Measurements from ENCODE around the gene TAS2R40.
A peak's percentile ranks its signal among the peaks of the same experiment; 100 is the strongest.

TAS2R40 gene

DNA sequence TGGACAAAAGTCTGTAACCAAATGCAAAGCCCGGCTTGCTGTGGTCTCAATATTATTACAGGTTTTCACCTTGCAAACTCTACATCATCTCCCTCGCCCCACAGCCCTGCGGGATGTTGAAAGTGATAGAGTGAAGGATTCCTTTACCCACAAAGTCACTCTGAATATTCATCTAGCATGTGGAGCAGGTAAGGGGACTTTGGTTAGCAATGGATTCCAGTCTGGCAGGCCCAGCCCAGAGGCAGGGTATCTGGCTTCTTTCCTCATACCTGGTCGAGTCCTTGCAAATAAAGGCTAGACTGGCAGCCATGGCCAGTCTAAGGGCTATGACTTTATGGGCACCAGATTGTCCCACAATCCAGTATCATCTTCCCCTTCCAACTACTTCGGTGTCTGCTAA, 3.2 kb downstream of the TAS2R40 start:
- no peak for DNase-seq

DNA sequence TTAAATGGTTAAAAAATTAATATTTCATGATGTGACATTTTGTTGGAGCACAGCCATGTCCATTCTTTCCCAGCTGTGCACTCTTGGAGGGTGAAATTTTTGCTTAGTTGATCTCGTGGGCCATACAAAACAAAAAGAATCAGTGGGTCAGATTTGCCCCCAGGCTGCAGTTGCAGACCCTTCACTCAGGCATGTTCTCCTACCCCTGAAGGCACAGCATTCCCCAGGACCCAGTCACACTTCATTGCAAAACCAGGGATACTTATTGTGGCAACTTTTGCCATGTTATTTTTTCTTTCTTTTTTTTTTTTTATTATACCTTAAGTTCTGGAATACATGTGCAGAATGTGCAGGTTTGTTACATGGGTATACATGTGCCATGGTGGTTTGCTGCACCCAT, 6.0 kb downstream of the TAS2R40 start:
- no peak for DNase-seq

DNA sequence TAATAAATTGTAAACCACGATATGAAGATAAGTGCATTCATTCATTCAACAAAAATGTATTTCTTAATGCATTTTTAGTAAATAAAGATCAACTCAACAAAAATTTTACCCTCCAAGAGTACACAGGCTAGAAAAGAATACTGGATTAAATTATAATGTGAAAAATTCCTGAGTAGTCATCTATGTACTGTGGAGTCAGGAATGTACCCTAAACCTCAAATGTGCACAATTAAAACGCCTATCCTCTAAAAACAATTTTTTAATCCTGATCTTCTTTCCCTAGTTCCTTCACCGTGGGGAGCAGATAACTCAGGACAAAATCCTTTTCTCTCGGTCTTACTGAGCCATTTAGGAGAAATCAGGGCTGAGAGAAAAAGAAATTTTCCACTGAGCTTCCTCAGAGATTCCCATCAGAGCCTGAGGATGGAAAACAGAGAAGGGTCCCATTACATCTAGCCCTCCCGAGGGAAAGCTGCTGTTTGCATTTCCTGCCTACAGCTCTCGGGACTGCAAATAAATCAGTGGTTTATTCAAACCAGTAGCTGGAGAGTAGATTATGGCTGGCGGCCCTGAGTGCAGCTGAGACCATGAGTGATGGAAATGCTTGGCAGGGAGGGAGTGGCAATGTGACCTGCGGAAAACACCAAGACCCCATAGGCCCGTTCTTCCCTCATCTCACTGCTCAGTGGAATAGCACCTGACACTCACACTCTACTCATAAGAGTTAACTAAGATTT, 7.4 kb downstream of the TAS2R40 start:
- DNase-seq: no peak

DNA sequence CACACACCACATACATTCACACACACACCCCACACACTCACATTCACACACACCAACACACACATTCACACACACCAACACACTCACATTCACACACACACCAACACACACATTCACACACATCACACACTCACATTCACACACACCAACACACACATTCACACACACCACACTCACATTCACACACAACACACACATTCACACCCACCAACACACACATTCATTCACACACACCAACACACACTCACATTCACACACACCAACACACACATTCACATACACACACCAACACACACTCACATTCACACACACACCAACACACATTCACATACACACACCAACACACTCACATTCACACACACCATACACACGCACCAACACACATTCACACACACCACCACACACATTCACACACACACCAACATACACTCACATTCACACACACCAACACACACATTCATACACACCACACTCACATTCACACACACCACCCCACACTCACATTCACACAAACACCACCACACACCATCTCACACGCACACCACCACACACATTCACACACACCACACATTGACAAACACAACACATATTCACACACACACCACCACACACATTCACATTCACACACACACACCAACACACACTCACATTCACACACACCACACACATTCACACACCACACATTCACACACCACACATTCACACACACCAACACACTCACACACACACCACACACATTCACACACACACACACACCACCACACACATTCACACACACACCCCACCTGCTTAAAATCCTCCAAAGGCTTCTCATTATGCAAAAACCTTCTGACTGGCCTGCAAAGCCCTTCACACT, 9.0 kb downstream of the TAS2R40 start:
- DNase-seq: no peak

DNA sequence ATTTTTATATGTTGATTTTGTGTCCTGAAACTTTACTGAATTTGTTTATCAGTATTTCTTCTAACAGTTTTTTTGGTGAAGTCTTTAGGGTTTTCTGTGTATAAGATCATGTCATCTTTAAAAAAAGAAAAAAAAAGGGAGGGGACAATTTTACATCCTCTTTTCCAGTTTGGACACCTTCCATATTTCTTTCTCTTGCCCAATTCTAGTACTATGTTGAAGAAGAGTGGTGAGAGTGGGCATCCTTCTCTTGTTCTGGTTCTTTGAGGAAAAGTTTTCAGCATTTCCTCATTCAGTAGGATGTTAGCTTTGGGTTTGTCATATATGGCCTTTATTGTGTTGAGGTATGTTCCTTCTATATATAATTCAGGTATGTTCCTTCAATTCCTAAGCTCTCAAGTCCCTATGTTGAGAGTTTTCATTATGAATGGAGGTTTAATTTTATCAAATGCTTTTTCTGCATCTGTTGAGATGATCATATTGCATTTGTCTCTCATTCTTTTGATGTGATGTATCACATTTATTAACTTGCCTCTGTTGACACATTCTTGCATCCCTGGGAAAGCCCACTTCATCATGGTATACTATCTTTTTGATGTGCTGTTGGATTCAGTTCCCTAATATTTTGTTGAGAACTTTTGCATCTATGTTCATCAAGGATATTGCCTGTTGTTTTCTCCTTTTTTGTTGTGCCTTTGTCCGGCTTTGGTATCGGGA, 12.1 kb downstream of the TAS2R40 start:
- no peak for DNase-seq

DNA sequence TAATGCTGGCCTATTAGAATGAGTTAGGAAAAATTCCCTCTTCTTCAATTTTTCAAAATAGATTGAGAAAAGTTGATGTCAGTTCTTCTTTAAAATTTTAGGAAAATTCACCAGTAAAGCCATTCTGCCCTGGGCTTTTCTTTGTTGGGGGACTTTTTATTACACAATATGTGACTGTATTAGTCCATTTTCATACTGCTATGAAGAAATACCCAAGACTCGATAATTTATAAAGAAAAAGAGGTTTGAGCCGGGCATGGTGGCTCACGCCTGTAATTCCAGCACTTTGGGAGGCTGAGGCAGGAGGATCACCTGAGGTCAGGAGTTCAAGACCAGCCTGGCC, 12.7 kb downstream of the TAS2R40 start:
- no peak for DNase-seq

DNA sequence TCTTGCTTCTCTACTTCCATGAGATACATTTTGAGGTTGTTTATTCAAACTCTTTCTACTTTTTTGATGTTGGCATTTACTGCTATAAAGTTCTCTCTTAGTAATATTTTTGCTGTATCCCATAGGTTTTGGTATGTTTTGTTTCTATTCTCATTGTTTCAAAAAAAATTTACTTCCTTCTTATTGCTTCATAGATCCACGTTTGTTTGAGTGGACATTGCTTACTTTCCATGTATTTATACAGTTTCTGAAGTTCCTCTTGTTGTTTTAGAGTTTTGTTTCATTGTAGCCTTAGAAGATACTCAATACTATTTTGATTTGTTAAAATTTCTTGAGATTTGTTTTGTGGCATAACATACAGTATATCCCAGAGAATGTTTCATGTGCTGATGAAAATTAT, 13.7 kb downstream of the TAS2R40 start:
- DNase-seq: no peak

DNA sequence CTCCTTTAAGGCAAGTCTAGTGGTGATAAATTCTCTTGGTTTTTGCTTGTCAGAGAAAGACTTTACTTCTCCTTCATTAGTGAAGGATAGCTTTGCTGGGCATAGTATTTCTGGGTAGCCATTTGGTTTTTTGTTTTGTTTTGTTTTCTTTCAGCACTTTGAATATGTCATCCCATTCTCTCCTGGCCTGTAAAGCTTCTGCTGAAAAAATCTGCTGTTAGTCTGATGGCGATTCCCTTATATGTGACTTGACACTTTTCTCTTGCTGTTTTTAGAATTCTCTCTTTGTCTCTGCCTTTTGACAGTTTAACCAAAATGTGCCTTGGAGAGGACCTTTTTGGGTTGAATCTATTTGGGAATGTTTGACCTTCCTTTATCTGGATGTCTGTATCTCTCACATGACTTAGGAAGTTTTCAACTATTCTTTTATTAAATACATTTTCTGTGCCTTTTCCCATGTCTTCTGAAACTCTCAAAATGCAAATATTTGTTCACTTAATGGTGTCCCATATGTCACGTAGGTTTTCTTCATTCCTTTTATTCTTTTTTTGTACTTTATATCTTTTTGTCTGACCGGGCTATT, 14.7 kb downstream of the TAS2R40 start:
- no peak for DNase-seq

DNA sequence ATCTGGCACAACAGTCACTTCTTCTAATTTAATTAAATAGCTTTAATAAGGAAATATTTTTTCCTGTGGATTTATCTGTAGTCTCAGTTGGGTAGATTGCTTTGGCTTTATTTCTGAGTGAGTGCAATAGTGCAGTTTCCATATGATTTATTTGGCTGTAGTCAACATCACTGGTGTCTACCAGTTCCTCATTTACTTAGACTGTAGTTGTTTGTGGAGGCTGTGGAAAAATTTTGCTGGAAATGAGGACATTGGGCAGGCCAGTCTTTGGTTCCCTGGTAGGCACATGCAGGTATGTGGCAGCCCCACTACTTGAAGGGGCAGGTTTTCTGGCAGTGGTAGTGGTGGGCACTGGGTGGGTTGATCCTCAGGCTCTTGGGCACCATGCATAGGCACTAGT, 15.5 kb downstream of the TAS2R40 start:
- DNase-seq: no peak

DNA sequence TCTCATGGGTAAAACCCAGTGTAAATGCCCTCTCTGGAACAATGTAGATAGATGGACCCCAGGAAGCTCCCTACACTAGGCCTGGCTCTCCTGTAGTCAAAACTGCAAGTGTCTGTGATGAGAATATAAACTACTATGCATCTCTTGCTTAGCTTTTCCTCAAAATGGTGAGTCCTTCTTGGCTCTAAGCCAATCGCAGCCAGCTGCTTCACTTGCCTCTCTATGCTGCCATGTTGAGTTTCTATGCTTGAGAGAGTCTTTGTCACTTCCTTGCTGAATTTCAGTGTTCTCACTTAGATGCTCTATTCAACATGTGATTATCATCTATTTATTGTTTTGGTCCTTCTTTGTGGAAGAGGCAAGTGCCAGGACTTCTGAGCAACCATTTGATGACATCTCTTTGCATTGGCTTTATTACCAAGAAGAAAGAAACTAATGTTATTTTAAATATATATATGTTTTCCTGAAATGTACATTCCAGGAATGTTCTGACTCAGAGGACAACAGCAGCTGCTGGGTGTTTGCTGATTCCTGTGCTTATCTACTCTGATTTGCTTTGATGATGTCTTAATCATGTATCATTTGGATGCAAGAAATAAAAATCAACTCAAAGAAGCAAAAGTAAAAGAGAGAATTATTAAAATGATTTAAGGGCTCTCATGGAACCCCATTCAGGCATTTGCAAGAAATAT, 16.6 kb downstream of the TAS2R40 start:
- DNase-seq: no peak

DNA sequence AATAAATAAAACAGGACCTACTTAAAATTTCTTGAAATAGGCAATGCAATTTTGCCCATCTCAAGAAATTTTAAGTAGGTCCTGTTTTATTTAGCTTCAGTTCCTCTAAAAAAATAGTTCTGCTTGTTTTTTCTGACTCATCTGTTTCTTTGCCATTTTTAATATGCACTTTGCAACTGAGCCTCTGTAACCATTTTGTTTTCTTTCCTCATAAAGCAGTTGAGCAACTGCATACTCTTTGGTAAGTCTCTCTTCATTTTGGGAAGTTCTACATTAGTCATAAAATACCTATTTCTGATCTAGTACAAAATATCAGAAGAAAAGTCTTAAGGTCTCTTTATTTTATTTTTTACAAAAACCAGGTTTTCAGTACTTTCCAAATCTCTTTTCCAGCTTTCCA, 18.0 kb downstream of the TAS2R40 start:
- peak; percentile 52 for DNase-seq

DNA sequence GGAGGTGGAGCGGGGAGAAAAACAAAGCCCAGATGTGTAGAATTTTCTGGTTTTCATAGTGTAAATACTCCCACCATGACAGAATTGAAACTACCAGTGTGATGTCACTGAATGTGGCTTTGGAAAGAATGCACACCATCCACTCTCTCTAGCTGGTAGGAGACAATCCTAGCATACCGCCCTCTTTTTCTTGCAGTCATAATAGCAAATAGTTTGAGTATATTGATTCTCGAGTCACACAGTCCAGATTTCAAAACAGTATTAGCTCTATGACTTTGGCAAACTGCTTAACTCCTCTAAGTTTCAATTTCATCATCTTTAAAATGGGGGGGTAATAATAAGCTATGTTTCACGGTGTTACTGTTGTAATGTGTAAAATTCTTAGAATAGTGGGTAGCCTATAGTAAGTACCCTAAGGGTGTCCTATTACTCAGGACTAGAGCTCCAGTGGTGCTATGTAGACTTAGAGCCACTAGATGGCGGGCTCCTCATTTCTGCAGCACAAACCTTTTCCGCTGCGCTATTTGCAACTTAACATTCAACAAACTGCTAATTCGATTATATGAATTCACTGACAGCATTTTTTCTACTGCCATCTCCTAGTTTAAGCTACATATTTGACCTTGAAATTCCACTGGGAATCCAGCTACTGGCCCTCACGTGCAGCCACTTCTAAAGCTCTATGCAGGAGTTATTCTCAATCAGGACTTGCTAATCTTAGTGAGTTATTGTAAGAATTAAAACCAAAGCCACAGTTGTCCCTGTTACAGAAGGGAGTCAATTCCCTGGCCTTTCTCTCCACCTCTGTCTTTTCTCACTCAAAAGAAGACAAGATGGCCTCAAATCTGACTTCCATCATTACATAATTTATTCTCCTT, 18.7 kb downstream of the TAS2R40 start:
- DNase-seq: peak; percentile 81

DNA sequence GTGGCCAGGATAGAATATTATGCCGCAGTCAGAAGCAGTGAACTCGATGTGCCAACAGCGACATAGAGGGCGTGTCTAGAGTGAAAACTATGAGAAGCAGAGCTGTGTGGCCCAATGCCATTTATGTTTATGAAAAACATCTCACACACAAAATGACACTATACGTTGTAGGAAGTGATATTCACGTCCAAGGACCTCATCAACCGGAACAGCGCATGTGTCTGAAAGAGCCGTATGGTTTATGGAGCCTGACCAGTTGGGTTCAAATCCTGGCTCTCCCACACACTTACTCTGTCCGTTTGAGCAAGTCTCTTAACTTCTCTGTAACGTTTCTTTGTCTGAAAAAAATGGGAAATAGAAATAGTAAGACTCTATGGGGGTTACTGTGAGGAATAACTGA, 20.5 kb downstream of the TAS2R40 start:
- DNase-seq: no peak

DNA sequence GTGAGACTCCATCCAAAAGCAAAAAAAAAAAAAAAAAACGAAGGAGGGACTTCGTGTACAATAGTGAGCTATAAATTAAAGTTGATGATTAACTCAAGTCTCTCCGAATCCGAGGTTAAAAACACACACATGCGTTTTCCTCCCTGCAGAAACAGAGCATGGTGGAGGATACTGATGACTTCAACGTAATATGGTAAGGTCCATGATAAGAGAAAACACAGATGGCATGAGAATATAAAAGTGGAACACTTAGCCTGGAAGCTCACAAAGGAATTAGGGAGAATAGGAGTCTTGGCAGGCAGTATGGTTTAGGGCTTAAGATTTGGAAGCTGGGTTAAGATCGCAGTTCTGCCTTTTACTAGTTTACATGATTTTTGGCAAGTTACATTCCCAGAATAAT, 21.3 kb downstream of the TAS2R40 start:
- no peak for DNase-seq

DNA sequence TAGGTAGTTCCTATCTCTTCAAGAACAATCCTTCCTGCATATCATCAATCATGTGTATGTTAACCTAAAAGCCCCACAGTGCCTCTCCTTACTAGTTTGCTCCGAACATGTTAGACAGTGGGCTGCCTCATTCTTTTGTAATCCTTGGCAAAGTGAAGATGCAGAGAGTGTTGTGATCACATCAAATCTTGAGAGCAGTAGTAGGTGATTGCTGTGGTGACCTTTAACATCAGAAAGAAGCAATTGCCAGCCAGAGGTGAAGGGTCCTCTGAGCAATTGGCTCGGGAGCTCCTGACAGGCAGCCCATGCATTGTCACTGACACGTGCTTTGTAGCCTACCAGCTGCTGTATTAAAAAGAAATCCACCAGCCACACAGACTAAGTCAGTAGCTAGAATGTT, 21.8 kb downstream of the TAS2R40 start:
- DNase-seq: no peak

DNA sequence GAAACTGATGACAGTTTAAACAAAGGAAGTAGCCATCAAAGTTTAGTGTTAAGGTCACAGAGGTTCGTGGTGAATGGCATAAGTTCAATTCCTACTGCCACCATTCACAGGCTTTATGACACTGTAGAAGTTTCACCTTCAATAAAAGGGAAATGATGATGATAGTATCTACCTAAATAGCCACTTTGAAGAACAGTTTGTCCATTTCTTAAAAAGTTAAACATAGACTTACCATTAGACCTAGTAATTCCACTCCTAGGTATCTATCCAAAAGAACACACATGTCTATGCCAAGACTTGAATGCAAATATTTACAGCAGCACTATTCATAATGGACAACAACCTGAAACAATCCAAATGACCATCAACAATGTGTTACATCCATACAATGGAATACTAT, 22.5 kb downstream of the TAS2R40 start:
- DNase-seq: no peak

DNA sequence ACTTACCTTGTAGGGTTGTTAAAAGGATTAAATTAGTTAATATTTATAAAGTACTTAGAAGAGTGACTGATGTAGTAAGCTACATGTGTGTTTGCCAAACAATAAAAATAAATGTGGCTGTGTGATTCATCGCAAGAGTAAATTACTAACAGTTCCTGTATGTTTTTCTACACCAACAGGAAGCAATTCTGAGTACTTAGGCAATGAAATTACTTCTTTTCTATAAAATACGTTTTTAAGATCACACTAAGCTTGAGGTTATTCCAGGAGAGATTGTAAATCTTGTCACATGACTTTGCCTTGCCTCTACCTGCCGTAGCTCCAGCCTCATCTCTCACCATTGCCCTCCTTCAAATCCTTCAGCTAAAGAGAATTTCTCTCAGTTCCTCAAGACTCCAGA, 23.3 kb downstream of the TAS2R40 start:
- peak; percentile 73 for DNase-seq

DNA sequence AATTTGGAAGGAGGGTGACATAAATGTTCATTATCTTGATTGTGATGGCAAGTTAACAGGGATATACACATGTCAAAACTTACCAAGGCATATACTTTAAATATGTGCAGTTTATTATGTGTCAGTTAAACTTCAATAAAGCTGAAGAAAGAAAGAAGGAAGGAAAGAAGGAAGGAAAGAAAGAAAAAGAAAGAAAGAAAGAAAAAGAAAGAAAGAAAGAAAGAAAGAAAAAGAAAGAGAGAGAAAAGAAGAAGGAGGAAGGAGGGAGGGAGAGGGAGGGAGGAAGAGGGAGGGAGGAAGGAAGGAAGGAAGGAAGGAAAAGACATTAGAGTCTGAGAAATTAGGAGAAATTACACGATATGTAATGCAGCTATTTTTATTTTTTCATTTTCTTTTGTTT, 25.5 kb downstream of the TAS2R40 start:
- DNase-seq: no peak

DNA sequence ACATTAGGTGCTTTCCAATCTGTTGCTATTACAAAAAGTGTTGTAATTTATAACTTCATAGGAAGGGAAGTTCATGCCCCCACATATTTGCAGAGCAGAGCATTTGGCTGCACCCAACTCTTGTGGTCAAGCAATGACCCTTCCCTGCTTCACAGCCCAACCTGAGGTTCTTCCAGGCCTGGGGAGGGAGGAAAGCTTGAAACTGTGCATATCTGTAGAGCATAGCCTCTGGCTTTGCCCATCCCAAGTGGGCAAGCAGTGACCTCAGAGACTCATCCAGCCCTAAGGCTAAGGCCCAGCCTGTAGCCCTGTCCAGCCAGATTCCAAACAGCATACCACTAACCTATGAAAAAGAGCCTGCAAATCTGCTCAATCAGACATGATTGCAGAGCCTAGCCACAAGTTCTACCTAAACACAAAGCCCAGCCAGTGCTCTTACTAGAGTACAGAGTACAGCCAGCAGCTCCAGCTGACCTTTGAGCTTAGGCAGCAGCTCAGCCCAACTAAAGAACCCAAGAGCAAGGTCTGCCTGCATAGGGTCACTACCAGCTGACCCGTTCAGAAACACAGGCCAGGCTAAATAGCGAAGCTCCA, 27.0 kb downstream of the TAS2R40 start:
- no peak for DNase-seq

DNA sequence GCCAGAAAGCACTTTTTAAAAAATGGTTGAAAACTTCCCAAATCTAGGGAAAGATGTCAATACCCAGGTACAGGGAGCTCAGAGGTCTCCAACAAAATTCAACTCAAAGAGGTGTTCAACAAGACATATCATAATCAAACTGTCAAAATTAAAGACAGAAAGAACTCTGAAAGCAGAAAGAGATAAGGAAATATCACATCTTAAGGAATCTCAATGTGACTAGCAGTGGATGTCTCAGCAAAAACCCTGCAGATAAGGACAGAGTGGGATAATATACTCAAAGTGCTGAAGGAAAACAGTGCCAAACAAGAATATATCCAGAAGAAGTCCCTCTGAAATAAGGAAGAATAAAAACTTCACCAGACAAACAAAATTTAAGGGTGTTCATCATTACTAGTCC, 28.4 kb downstream of the TAS2R40 start:
- DNase-seq: no peak

DNA sequence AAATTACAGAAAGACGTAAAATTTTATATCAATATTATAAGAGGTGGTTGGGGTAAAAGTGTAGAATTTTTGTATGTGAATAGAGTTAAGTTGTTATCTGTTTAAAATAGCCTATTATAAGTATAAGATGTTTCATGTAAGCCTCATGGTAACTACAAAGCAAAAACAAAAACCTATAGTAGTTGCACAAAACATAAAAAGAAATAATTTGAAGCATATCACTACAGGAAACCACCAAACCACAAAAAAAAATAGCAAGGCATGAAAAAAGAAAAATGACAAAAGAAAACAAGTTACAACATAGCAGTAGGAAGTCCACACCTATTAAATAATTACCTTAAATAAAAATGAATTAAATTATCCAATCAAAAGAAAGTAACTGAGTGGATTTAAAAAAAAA, 29.0 kb downstream of the TAS2R40 start:
- no peak for DNase-seq

DNA sequence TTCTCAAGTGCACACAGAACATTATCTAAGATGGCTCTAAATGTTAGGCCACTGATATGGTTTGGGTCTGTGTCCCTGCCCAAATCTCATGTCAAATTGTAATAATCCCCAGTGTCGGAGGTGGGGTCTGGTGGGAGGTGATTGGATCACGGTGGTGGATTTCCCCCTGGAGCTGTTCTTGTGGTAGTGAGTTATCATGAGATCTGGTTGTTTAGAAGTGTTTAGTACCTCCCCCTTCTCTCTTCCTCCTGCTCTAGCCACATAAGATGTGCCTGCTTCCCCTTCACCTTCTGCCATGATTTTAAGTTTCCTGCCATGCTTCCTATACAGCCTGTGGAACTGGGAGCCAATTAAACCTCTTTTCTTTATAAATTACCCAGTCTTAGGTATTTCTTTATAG, 30.2 kb downstream of the TAS2R40 start:
- no peak for DNase-seq
